Kidney (tissue), 14 donors: ENCODE data around the gene GOLGA1. TPM values are rescaled to one million over a fixed set of nuclear protein-coding genes. Genes with fewer than 3 reads are reported as not detected.

Experiments
- DNase-seq, 5 donors: peaks; one replicate each; pipeline ENCODE4 v3.0.0-alpha.2; 2013 to 2020
- FAIRE-seq: peaks from 2 replicates; lab custom pipeline; 2012; peaks lifted over from hg19 to GRCh38; lab: Jason Lieb, UNC
- H3K27ac ChIP-seq, 2 donors: one replicate each; pipeline ENCODE4 v1.7.0; 2013; ENCODE audit warnings: low read depth in 2 of 2, low read length in 2 of 2, inconsistent platforms in 1 of 2
- H3K27me3 ChIP-seq: one replicate; pipeline ENCODE4 v1.7.1; 2013; ENCODE audit warnings: low read length, inconsistent platforms; ENCODE audit not compliant: control insufficient read depth, insufficient read depth
- H3K36me3 ChIP-seq, 3 donors: one replicate each; pipeline versions ENCODE4 v1.7.0 to v1.7.1; 2013; ENCODE audit warnings: low read length in 3 of 3, control low read depth in 1 of 3, inconsistent platforms in 1 of 3; ENCODE audit not compliant: insufficient read depth in 3 of 3, control insufficient read depth in 2 of 3
- H3K4me1 ChIP-seq, 3 donors: one replicate each; pipeline versions ENCODE4 v1.7.0 to v1.7.1; 2013; ENCODE audit warnings: low read length in 3 of 3, inconsistent platforms in 1 of 3, low read depth in 1 of 3; ENCODE audit not compliant: control insufficient read depth in 2 of 3, insufficient read depth in 2 of 3
- H3K4me3 ChIP-seq, 3 donors: one replicate each; pipeline versions ENCODE4 v1.7.0 to v1.8.1; 2013; ENCODE audit warnings: low read length in 3 of 3, control low read depth in 1 of 3, inconsistent platforms in 1 of 3
- H3K9ac ChIP-seq, 3 donors: one replicate each; pipeline versions ENCODE4 v1.7.0 to v1.7.1; 2013; ENCODE audit warnings: low read length in 3 of 3, control low read depth in 1 of 3, inconsistent platforms in 1 of 3
- H3K9me3 ChIP-seq, 3 donors: one replicate each; pipeline versions ENCODE4 v1.7.0 to v1.7.1; 2013; ENCODE audit warnings: low read length in 3 of 3, control low read depth in 1 of 3, inconsistent platforms in 1 of 3; ENCODE audit not compliant: control insufficient read depth in 2 of 3, insufficient read depth in 1 of 3
- intact Hi-C: fragments of 100-400 bp; cut with DNase I; formaldehyde crosslinking; loops from one replicate; pipeline ENCODE4 v1.11.1; 2022
- polyA plus RNA-seq: library from polyadenylated mRNA; stranded (reverse); fragments of 350-450 nt; fragmentation: Illumina TruSeq; extraction: RNeasy Lipid Tissue Mini Kit (QIAGEN cat#74804); gene quantifications from one replicate; pipeline ENCODE4 v1.2.3, GENCODE V29; 2014; ENCODE audit warnings: low read depth, low replicate concordance; ENCODE audit not compliant: insufficient read depth
- total RNA-seq: library from RNA; stranded (reverse); fragmentation: NEBNext Ultra II Directional; extraction: Animal tissue kit (Norgen Biotek cat#: 25700); gene quantifications from one replicate; pipeline ENCODE4 v1.2.1, GENCODE V29; 2021
- TF ChIP-seq, protein P1 (sequence below): IDR thresholded peaks from 3 replicates; pipeline ENCODE4 v1.5.1; 2012; ENCODE audit warnings: mild to moderate bottlenecking, moderate library complexity, borderline replicate concordance; ENCODE audit not compliant: insufficient read depth; ENCODE audit errors: extremely low read depth
- donor health status: control.
- donor health status: control.
- donor health status: control.
- donor health status: control.
- donor health status: control.
- donor health status: DM: yes; HTN: yes; CAD: no.
- donor health status: Normal renal cell carcinoma (clear cell type).

The GOLGA1 gene
- total and polyA plus RNA-seq, 2 donors from 2014 or later, result 6.2 to 21.0 TPM

DNA sequence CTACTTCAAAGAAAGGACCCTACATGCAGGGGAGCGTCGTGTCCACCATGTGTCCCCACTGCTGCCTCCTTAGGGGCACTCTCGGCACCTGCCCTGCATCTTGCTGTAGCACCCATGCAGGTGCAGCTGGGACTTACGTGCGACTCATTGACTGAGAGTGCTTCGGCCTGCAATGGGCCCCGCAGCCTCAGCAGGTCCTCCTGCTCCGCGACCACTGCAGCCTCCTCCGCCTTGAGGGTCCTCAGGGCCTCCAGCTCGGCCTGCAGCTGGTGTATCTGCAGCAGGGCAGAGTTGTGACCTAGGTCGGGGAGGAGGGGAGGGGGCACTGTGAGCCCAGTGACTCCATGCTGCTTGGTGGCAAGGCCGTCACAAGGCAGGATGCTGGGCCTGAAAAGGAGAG, 51.9 kb downstream of the GOLGA1 start:
- H3K27ac ChIP-seq, result no peak overlapping the region
- H3K9me3 ChIP-seq, result no peaks in the 10 kb centered on the region
- FAIRE-seq (no peak), DNase-seq (no peak)
- intact Hi-C loops, result no loop called here
- no peak overlapping the region for H3K9ac ChIP-seq
- TF ChIP-seq, protein P1, sequence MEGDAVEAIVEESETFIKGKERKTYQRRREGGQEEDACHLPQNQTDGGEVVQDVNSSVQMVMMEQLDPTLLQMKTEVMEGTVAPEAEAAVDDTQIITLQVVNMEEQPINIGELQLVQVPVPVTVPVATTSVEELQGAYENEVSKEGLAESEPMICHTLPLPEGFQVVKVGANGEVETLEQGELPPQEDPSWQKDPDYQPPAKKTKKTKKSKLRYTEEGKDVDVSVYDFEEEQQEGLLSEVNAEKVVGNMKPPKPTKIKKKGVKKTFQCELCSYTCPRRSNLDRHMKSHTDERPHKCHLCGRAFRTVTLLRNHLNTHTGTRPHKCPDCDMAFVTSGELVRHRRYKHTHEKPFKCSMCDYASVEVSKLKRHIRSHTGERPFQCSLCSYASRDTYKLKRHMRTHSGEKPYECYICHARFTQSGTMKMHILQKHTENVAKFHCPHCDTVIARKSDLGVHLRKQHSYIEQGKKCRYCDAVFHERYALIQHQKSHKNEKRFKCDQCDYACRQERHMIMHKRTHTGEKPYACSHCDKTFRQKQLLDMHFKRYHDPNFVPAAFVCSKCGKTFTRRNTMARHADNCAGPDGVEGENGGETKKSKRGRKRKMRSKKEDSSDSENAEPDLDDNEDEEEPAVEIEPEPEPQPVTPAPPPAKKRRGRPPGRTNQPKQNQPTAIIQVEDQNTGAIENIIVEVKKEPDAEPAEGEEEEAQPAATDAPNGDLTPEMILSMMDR, result no peak
- H3K4me3 ChIP-seq, result no peak overlapping the region
- no peaks in the 10 kb centered on the region for H3K4me1 ChIP-seq
- H3K27me3 ChIP-seq, result no peaks in the 10 kb centered on the region
- H3K36me3 ChIP-seq, result peaks cover 5 to 66% (median 37%) of the 10 kb centered on the region in 3 donors

DNA sequence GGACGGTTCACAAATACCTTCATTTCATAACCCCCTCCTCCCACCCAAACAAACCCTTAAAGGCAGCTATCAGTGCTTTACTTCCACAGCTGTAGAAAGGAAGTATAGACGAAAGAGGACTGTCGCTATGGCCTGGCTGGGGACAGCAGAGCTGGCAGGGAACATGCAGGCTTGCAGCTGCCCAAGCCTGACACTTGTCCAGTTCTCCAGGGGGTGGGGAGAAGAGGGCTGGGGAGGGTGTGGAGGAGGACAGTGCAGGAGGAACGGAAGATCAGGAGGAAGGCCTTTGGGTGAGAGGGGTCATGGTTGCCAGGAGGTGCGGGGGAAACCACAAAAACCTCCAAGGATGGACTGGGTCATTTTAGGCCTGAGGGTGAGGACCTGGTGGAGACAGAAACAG, 53.1 kb downstream of the GOLGA1 start:
- intact Hi-C loops, result no loop called here
- Histone ChIP-seq H3K27ac (no peak overlapping the region), H3K4me1 (no peaks in the 10 kb centered on the region), H3K36me3 (peaks cover 3 to 62% (median 37%) of the 10 kb centered on the region in 3 donors), H3K9ac (no peak overlapping the region), H3K27me3 (no peaks in the 10 kb centered on the region), H3K4me3 (no peak overlapping the region), H3K9me3 (no peaks in the 10 kb centered on the region)
- DNase-seq, result no peak
- FAIRE-seq, result no peak
- TF ChIP-seq, protein P1, result no peak

DNA sequence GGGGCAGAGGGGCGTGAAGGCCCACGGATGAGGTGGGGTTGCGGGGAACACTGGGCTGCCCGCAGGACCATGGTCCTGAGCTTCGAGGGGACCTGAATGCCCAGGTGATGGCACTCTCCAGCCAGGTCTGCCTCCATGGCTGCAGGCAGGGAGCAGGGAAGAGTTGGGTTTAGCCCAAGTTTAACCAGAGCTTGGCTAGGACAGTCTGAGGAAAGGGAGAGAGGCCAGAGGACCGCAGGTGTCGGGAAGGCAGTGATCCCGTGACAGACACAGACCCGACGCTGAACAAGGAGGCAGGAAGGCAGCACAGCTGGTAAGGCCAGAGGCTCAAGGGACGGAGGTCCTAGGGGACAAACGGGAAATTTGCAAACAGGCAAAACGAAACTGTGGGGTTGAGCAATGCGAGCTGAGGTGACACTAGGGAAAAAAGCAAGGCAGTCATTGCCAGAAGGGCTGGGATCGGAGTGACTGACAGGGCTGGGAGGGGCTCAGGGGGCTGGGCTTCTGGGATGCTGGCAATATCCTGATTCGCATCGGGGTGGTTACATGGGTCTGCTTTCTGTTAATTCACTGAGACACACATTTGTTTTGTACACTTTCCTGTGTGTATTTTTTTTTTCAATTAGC, 53.9 kb downstream of the GOLGA1 start:
- H3K4me3 ChIP-seq, result no peak overlapping the region
- H3K9me3 ChIP-seq, result no peaks in the 10 kb centered on the region
- DNase-seq (no peak), FAIRE-seq (no peak)
- H3K4me1 ChIP-seq, result no peaks in the 10 kb centered on the region
- H3K9ac ChIP-seq, result no peak overlapping the region
- H3K36me3 ChIP-seq, result peaks cover 3 to 62% (median 39%) of the 10 kb centered on the region in 3 donors
- TF ChIP-seq, protein P1, result no peak
- H3K27ac ChIP-seq, result no peak overlapping the region
- no peaks in the 10 kb centered on the region for H3K27me3 ChIP-seq
- intact Hi-C loops, result no loop called here
